Fibroblast of lung (primary cell): ENCODE results near the gene TMC6.

Experiments used
- EZH2 ChIP-seq: IDR thresholded peaks from 2 replicates; pipeline ENCODE4 v1.5.1; 2012; ENCODE audit warnings: low read length, control low read depth, mild to moderate bottlenecking; ENCODE audit errors: missing control alignments
- TF ChIP-seq, protein P1 (sequence below), 2 donors: IDR thresholded peaks in 1 of 2; conservative IDR thresholded peaks in 1 of 2; 1 replicate in 1 of 2; 2 replicates in 1 of 2; pipeline ENCODE4 v1.5.1; 2011 to 2012; ENCODE audit warnings: low read length in 2 of 2, control low read depth in 1 of 2, inconsistent platforms in 1 of 2, low read depth in 1 of 2, mild to moderate bottlenecking in 1 of 2

DNA sequence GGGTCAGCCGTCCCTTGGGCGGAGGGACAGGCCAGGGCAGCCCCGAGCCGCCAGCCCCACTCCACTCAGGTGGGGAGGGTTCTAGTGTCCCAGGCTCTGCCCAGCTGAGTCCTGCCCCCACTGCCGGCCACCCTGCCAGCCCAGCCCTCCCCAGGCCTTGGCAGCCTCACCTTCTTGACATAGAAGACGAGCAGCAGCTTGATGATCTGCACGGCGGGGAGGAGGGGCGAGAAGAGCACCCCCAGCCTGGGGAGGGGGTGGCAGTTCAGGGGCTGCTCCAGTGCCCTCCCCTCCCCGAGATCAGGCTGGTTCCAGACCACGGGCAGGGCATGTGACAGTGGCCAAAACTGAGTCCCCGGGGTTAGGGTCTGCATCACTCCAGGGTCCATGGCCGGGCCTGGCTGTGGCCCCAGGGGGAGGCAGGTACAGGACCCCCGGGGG is 9.7 kb downstream of the TMC6 start:
- TF ChIP-seq EZH2: no peak
- TF ChIP-seq, protein P1, sequence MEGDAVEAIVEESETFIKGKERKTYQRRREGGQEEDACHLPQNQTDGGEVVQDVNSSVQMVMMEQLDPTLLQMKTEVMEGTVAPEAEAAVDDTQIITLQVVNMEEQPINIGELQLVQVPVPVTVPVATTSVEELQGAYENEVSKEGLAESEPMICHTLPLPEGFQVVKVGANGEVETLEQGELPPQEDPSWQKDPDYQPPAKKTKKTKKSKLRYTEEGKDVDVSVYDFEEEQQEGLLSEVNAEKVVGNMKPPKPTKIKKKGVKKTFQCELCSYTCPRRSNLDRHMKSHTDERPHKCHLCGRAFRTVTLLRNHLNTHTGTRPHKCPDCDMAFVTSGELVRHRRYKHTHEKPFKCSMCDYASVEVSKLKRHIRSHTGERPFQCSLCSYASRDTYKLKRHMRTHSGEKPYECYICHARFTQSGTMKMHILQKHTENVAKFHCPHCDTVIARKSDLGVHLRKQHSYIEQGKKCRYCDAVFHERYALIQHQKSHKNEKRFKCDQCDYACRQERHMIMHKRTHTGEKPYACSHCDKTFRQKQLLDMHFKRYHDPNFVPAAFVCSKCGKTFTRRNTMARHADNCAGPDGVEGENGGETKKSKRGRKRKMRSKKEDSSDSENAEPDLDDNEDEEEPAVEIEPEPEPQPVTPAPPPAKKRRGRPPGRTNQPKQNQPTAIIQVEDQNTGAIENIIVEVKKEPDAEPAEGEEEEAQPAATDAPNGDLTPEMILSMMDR (conservative IDR thresholded peaks at IDR 0.05 in 1 of 2, IDR thresholded peaks at IDR 0.05 in 1 of 2; ENCODE audit: low read depth in 1 of 2, low read length in 2 of 2): no peak
